ENCODE measurements around the gene CTTNBP2.

GRCh38 chr7:117705630-117706029 lies 167.6 kb downstream of the CTTNBP2 start:
- TF ChIP-seq, protein P1, sequence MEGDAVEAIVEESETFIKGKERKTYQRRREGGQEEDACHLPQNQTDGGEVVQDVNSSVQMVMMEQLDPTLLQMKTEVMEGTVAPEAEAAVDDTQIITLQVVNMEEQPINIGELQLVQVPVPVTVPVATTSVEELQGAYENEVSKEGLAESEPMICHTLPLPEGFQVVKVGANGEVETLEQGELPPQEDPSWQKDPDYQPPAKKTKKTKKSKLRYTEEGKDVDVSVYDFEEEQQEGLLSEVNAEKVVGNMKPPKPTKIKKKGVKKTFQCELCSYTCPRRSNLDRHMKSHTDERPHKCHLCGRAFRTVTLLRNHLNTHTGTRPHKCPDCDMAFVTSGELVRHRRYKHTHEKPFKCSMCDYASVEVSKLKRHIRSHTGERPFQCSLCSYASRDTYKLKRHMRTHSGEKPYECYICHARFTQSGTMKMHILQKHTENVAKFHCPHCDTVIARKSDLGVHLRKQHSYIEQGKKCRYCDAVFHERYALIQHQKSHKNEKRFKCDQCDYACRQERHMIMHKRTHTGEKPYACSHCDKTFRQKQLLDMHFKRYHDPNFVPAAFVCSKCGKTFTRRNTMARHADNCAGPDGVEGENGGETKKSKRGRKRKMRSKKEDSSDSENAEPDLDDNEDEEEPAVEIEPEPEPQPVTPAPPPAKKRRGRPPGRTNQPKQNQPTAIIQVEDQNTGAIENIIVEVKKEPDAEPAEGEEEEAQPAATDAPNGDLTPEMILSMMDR (IDR thresholded peaks at IDR 0.05), result no peak
- no peak for TF ChIP-seq POLR2A (IDR thresholded peaks at IDR 0.05)

Data from thyroid gland (tissue), 4 donors.